BJ (cell line): ENCODE measurements around the gene RBM47. TPM values are rescaled to one million over a fixed set of nuclear protein-coding genes. Genes with fewer than 3 reads are reported as not detected.
"Not testable (repeated sequence)": the region's sequence is repeated elsewhere in the genome, so short reads cannot be mapped to it uniquely, and the experiment has no call there.

Experiments
- CTCF ChIA-PET: fragments of 350-600 bp; formaldehyde crosslinking; extraction: SDS; loops from one replicate; lab custom pipeline; 2021; ENCODE audit warnings: antibody characterized with exemption, inconsistent platforms; lab: Yijun Ruan, JAX
- POLR2A ChIA-PET: fragments of 300-600 bp; sonication (Branson Sonifier 250); formaldehyde crosslinking; extraction: SDS; loops from one replicate; lab custom pipeline; 2021; ENCODE audit warnings: antibody characterized with exemption; lab: Charles Lee
- DNase-seq: peaks from one replicate; pipeline ENCODE4 v3.0.0-alpha.2; 2011; ENCODE audit warnings: low read depth
- H3K27me3 ChIP-seq: 2 replicates; pipeline ENCODE4 v1.6.0; 2011; ENCODE audit warnings: low read length; ENCODE audit not compliant: control insufficient read depth, insufficient read depth
- H3K36me3 ChIP-seq: 2 replicates; pipeline ENCODE4 v1.5.1; 2011; ENCODE audit warnings: low read length; ENCODE audit not compliant: control insufficient read depth, insufficient read depth
- H3K4me3 ChIP-seq: 2 replicates; pipeline ENCODE4 v1.5.1; 2011; ENCODE audit warnings: low read depth, mild to moderate bottlenecking, control low read depth, low read length
- CTCF ChIP-seq: IDR thresholded peaks from 2 replicates; pipeline ENCODE4 v1.5.1; 2011; ENCODE audit warnings: low read depth, mild to moderate bottlenecking, control low read depth, inconsistent platforms, low read length, moderate library complexity; ENCODE audit not compliant: insufficient read depth
- polyA plus RNA-seq: library from polyadenylated mRNA; depleted of rRNA; stranded (reverse); fragments of >200 nt; gene quantifications from 2 replicates; pipeline ENCODE4 v1.2.3, GENCODE V29; 2011

The RBM47 gene
- polyA plus RNA-seq, 1 experiment: 0.52 TPM

GRCh38 chr4:40552536-40552935 lies 77.1 kb downstream of the RBM47 start:
- Histone ChIP-seq H3K27me3 (no peaks in the 10 kb centered on the region), H3K4me3 (no peak overlapping the region), H3K36me3 (no peaks in the 10 kb centered on the region)
- ChIA-PET POLR2A (no interaction called here), CTCF (interaction anchor here (0.9 kb wide), 1 partner anchor 166 kb away, joined by 3 read pairs; no protein-coding TSS in a partner anchor)
- no peak for DNase-seq
- TF ChIP-seq CTCF: no peak

- H3K27me3 ChIP-seq, DNase-seq, H3K36me3 ChIP-seq, POLR2A ChIA-PET: not testable (repeated sequence)
- H3K4me3 ChIP-seq: peak overlapping the region; percentile 17
- CTCF ChIA-PET: interaction anchor here (1.0 kb wide), 1 partner anchor 13 kb away, joined by 3 read pairs; no protein-coding TSS in a partner anchor
These were observed 78.0 kb downstream of the RBM47 start for GRCh38 chr4:40551568-40552136.

- peak overlapping the region; percentile 17 for H3K4me3 ChIP-seq
- no peak for DNase-seq
These were observed 78.7 kb downstream of the RBM47 start for GRCh38 chr4:40550948-40551462.

GRCh38 chr4:40550196-40550595 lies 79.5 kb downstream of the RBM47 start:
- no peak overlapping the region for H3K4me3 ChIP-seq
- no peak for DNase-seq
- TF ChIP-seq CTCF: no peak
- ChIA-PET POLR2A (no interaction called here), CTCF (interaction anchor here (1.5 kb wide), 1 partner anchor 17 kb away, joined by 3 read pairs; no protein-coding TSS in a partner anchor)
- no peaks in the 10 kb centered on the region for H3K27me3 ChIP-seq
- H3K36me3 ChIP-seq: no peaks in the 10 kb centered on the region

More at GRCh38 chr4:40550948-40551462, 78.7 kb downstream of the RBM47 start:
- ChIA-PET POLR2A (no interaction called here), CTCF (interaction anchor here (0.6 to 1.5 kb wide), 7 partner anchors 9 to 253 kb away, joined by 3 to 5 read pairs (median 3); no protein-coding TSS in a partner anchor)
- H3K36me3 ChIP-seq: no peaks in the 10 kb centered on the region
- no peaks in the 10 kb centered on the region for H3K27me3 ChIP-seq
- TF ChIP-seq CTCF: peak; percentile 49

- H3K36me3 ChIP-seq: no peaks in the 10 kb centered on the region
- TF ChIP-seq CTCF: no peak
- ChIA-PET CTCF (no interaction called here), POLR2A (no interaction called here)
- H3K27me3 ChIP-seq: no peaks in the 10 kb centered on the region
- no peak for DNase-seq
- H3K4me3 ChIP-seq: no peak overlapping the region
These were observed 81.4 kb downstream of the RBM47 start for GRCh38 chr4:40548256-40548655.
